Right kidney (tissue), 1 donor: Measurements from ENCODE around the gene PTPRA.
"Not testable (repeated sequence)": the region's sequence is repeated elsewhere in the genome, so short reads cannot be mapped to it uniquely, and the experiment has no call there.

Experiments used
- DNase-seq: peaks from one replicate; pipeline ENCODE4 v3.0.0-alpha.2; 2016

The PTPRA gene

GRCh38 chr20:3074812-3075211 is 201.5 kb downstream of the PTPRA start:
- no peak for DNase-seq

- DNase-seq, result not testable (repeated sequence)
Observed at GRCh38 chr20:3075315-3075714, 202.0 kb downstream of the PTPRA start.

- no peak for DNase-seq
Observed at GRCh38 chr20:3077618-3078134, 204.4 kb downstream of the PTPRA start.

- no peak for DNase-seq
Observed at GRCh38 chr20:3080939-3081388, 207.7 kb downstream of the PTPRA start.

GRCh38 chr20:3081641-3082040 is 208.4 kb downstream of the PTPRA start:
- DNase-seq, result no peak

- DNase-seq, result peak; percentile 26
Observed at GRCh38 chr20:3082306-3082951, 209.1 kb downstream of the PTPRA start.

- no peak for DNase-seq
Observed at GRCh38 chr20:3082955-3083952, 210.0 kb downstream of the PTPRA start.

GRCh38 chr20:3084283-3084985 is 211.2 kb downstream of the PTPRA start, which contains the start of gene AVP:
TSS of gene AVP (minus strand) at chr20:3084724. CDS start at chr20:3084674, 50 bp downstream.
- DNase-seq, result no peak

GRCh38 chr20:3084986-3085360 is 211.7 kb downstream of the PTPRA start:
- no peak for DNase-seq

GRCh38 chr20:3085571-3086072 is 212.3 kb downstream of the PTPRA start:
- no peak for DNase-seq

- DNase-seq, result no peak
Observed at GRCh38 chr20:3088031-3088430, 214.8 kb downstream of the PTPRA start.
